ENCODE data around the gene RNF130.
"Not testable (repeated sequence)": the region's sequence is repeated elsewhere in the genome, so short reads cannot be mapped to it uniquely, and the experiment has no call there.

The RNF130 gene

DNA sequence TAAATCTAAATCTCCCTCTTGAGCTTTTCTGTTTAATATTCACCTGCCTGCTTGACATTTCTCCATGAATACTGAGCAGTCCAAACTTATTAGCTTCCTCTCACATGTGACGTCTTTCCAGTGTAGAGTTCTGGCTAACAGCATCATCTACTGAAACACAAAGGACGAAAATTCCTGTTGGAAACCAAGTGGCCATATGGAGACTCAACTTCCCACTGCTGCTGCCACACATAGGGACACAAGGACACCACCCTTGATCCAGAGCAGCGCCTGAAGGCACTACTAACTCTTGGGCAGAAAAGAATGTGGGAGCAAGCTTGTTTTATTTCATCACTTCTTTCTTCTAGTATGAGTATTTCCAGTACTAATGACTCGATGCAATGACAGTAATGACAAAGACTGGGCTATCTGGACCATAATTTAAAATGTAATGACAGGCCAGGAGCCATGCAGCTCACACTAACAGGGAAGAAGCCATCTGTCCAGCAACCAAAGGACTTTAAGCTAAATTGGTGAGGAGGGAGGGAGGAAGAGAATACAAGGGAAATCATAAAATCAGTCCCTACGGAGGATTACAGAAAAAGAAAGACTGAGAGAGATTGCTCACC, 19.2 kb downstream of the RNF130 start:
- no peak for DNase-seq

DNA sequence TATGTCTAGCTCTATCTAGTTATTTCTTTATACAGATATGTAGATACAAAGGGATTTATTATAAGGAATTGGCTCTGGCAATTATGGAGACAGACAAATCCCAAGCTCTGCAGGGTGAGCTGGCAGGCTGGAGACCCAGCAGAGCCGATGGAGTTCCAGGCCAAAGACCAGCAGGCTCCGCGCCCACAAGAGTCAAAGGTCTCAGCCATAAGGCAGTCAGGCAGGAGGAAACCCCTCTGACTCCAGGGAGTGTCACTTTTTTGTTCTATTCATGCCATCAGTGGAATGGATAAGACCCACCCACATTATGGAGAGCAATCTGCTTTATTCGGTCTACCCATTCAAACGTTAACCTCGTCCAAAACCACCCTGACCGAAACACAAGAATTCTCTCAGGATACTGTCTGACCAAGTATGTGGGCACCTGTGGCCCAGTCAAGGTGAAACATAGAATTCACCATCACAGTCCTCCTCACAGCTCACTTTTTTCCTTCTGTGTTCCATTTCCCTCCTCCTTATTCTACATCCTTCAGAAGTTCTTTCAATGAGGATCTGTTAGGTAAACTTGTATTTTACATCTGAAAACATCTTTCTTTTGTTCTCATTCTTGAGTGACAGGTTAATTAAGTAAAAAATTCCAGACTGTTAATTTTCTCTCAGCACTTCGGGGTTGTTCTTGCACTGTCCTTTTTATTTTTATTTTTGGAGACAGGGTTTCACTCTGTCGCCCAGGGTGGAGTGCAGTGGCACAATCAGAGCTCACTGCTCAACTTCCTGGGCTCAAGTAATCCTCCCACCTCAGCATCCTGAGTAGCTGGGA, 21.2 kb downstream of the RNF130 start:
- no peak for DNase-seq

DNA sequence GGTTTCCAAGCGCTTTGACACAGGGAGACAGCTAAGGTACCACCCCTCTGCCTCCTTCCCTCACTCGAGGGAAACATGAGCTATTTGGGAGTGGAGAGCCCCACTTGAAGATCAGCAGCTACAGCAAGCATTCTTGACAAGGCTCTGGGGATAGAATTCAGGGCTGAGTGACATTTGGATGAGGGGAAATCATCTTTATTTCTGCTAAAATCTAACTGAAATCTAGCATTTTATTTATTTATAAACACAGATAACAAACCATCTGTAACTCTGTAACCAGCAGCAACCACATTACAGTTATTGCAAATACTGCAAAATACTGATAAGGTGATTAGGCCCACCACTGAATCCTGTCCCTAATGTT, 22.4 kb downstream of the RNF130 start:
- DNase-seq, result no peak

DNA sequence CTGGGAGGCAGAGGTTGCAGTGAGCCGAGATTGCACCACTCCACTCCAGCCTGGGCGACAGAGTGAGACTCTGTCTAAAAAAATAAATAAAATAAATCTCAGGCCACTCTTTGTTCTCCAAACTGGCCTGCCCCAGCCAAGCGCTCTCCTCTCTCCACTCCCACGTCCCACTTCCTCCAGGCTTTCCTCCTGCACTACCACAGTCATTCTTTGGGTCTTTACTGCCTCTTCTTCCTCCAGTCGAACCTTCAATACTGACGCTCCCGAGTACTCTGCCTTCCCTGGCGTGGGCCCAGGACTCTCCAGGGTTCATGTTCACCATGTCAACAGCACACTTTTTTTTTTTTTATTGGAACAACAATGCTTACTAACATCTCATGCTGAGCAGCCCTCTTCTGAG, 23.9 kb downstream of the RNF130 start:
- DNase-seq, result no peak

DNA sequence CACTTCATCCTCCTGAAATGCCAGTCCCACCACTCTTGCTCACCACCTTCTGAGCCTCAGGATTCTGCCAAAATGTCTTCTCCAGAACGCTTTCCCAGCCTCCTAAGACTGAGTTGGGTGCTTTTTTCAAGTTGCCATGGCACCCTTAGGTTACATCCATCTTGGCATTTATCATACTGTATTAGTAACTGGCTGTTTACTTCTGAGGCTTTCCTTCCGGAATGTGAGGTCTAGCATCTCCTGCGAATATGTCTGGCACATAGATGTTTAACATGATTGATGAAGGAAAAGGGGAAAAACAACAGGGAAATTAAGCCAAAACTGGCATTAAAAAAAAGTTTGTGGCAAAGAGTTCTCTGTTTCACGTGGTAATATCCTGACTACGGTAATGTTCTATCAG, 24.9 kb downstream of the RNF130 start:
- no peak for DNase-seq

DNA sequence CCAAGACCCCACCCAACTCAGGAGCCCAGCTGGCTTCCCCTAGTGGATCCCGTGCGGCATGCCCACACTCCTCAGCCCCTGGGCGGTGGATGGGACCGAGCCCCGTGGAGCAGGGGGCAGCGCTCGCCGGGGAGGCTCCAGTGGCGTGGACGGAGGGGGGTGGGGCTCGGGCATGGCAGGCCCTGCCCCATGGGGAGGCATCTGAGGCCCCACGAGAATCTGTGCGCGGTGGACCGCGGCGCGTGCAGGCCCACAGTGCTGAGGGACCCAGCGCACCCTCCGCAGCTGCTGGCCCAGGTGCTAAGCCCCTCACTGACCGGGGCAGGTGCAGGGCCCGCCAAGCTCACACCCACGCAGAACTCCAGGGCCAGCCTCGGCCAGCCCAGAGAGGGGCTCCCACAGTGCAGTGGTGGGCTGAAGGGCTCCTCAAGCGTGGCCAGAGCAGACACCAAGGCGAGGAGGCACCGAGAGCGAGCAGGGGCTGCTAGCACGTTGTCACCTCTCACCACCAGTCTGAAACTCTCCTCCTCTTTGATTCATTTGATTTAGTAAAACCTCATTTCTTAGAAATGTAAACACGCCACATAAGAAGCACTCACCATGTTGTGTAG, 25.6 kb downstream of the RNF130 start:
- no peak for DNase-seq

DNA sequence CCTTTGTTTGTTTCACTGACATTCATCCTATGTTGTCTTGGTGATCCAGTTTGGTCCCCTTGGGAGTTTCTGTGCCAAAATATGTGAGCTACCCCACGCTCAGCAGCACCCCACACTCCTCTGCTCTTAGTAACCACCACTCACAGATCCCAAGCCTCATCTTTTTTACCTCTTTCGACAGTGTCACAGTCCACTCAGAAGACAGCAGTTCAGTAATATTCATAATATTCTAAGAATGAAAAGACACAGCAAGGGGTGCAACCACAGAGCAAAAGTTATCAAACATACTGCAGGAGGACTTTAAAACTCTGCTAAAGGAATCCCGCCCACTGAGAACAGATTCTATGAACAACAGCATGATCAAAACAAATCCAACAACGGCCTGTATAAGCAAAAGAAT, 28.2 kb downstream of the RNF130 start:
- no peak for DNase-seq

DNA sequence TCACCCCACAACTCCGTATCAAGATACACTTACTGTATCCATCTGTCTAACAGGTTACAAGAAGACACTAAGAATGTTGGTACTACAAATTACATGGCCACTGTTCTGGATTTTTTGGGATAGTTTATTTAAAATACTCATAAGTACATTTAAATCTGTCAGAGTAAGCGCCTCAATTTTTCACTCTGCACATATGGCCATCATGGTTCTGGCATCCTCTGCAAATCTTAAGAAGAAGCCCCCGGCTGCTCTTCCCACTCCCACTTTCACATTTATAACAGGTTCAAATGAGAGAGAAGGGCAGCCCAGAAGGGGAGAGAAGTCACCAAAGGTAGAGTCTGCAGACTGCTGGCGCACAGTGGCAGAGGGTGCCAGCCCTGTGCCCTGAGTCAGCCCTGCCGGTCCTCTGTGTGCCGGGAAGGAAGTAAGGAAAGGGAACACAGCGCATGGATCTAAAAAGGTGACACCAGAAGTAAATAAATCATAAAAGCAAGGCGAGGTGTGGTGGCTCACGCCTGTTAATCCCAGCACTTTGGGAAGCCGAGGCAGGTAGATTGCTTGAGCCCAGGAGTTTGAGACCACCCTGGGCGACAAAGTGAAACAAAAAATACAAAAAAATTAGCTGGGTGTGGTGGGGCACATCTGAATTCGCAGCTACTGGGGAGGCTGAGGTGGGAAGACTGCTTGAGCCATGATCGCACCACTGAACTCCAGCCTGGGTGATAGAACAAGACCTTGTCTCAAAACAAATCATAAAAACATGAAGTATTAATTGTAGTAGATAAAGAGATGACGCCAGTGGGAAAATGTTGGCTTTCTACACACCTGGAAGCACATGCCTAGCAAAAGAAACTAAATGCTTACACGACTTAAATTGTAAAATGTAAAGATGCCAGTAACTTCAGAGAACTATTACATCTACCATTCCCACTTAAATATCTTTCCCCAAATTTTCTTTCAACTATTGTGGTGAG, 30.0 kb downstream of the RNF130 start:
- no peak for DNase-seq

DNA sequence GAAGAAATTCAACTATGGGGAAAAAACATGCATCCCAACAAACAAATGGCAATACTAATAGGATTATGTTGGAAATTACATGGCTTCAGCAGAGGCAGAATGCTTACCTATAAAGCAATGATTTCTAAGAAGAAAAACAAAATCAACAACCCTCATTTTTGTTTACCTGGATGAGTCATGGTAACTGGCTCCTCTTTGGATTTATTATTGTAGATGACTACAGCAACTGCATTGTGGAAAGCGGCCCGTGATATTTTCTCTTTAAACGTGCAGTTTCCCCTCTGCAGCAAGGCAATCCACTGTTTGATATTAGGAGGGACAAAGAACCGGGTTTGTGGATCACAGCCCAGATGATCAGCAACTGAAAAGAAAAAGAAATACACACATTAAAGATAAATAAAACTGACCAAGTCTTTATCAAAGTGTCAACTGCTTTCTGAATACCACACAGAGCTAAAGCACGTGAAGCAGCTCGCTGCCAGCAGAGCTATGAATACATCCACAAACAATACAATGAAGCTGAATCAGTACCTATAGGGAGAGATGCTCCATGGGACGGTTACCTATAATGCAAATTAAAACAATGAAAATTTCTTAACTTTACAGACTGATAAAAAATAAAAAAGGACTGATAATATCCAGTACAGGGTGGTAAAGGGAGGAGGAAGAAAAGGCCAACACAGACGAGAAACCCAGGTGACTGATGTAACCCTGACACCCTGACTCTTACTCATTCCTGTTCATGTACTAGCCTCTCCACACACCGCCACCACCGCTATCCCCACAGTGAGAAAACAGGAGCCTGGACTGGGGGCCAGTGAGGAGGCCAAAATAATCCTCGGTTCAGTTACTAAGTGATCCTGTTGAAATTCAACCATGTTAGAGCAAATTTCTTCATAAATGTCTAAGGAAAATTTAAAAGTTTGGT, 31.0 kb downstream of the RNF130 start:
- no peak for DNase-seq

DNA sequence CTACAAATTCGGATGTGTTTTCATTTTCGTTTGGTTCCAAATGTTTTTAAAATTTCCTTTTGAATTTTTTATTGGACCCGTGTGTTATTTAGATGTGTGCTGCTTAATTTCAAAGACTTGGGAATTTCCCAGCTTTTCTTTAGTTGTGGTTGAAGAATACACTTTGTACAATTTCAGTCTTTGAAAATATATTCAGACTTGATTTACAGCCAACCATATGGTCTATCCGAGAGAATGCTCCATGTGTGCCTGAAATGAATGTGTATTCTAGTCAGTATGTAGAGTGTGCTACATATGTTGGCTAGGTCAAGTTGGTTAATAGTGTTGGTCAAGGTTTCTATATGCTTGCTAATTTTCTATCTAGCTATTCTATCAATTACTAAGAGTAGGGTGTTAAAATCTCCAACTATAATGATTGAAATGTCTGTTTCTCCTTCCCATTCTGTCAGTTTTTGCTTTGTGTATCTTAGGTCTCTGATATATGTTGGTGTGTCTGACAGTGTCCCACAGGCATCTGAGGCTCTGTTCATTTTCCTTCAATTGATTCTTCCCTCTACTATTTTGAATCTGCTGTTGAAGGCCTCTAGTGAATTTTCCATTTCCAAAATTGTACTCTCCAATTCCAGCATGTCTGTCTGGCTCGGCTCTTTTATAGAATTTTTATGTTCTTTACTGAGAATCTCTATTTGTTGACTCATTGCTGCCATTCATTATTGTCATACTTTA, 36.2 kb downstream of the RNF130 start:
- no peak for DNase-seq

DNA sequence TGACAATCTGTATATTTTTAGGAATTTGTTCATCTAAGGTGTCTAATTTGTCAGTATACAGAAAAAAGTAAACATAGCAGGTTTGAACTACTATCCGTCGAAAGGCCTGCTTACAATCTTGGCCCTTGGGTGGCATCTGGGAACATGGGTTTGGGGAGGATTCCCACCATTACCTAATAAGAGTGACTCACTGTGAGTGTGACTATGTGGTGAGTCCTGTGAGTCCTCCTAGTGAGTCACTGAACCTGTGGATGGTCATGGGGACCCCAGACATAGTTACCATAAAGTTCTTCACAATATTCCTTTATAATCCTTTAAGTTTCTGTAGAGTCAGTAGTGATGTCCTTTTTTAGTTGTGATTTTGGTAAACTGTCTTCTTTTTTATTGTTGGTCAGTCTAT, 37.0 kb downstream of the RNF130 start:
- no peak for DNase-seq

DNA sequence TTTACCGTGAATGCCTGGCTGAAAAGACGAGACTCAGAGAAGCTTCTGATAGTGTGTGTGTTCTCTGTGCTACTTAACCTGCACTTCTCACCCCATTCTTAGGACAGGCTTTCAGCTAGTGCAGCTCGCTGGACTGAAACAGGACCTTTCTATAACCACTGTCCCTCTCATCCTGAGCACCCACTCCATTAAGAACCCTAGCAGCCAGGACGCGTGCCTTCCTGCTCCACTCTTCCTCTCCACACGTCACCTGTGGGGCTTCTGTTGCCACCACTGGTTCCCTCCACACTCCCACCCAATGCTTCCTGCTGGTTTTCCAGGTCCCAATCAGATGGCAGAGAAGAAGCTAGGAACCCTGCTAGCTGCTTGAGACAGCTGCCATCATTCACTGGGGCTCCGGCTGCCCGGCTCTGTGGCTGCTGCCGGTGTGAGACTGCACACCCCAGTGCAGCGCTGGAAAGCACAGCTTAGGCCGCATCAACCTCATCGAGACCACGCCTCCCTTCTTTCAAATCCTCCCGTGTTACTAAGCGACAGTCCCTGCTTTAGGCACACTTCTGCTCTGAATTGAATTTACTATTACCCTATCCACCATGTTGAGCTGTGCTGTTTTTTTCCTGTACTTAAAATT, 44.0 kb downstream of the RNF130 start:
- DNase-seq, result no peak

DNA sequence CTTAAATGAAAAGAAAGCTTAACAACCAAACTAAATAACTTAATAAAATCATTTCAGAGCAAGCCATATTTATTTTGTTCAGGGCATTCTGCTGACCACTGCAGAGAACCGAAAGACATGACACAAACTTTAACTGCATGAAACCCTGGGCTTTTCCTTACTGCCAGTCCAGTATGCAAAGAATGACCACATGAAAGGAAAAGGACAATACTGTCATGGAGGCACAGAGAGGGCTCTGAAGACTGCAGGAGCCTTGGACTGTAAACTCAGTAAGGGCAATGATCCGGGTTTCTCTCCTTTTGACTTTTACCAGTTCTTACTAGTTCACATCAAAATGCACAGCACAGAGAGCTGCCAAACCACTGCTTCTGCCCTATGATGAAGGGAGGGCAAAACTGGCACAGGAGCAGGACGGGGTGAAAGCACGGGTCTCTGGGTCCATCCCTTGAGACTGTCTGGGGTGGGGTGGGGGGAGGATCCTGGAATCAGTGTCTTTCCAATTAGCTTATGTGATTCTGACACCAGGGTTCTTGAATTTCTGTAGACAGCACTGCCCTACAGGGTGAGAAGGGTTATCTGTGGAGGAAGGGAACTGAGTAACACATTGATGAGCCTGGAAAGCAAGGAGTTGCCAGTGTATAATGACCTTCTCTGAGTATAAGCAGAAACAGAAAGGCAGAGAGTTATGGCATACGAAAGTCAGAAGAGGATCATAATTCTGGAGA, 44.7 kb downstream of the RNF130 start:
- DNase-seq, result no peak

DNA sequence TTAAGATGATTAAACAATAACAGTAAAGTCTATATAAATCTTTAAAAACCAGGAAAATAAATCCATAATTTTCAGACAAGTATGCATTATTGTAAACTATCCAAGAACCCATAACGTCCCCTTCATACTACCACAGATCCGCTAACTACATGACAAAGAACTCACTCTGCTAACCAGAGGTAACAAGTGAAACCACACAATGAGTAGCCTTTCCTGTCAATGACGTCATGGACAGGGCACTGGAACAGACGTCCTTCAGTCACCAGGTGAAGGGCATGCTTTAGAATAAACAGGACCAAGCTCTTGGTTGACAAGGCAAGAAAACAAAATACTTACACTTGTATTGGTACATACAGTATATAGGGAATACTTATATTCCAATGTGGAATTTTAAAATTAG, 45.2 kb downstream of the RNF130 start:
- no peak for DNase-seq

DNA sequence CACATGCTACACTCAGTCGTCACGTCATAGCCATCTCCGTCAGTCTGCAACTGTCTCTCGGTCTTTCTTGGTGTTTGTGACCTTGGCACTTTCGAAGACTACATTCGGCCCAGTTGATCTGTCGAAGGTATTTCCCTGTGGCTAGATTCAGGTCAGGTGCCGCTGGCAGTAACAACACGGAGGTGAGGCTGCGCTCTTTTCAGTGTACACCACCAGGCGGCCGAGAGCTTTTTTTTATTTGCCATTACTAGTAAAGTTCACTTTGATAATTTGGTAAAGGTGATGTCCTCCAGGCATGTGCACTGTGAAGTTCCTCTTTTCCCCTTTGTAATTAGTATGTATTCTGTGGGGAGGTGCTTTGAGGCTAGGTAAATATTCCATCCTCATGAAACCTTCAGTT, 49.7 kb downstream of the RNF130 start:
- DNase-seq, result no peak

DNA sequence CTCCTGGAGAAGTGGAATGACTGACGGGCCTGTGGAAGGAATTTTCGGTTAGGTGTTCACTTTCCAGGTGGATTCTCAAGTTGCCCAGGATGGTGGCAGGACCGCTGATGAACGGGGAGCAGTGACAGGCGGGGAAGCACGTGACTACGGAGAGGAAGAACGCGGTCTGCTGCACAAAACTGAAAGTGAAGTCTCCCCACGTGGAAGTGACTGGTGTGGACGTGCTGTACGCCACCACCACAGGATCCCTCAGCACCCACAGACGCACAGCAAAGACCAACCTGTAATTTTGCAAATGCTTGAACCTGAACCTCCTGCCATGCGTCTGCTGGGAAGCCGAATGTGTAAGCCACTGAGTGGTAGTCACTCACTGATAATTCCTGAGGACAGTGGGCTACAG, 51.4 kb downstream of the RNF130 start:
- no peak for DNase-seq

DNA sequence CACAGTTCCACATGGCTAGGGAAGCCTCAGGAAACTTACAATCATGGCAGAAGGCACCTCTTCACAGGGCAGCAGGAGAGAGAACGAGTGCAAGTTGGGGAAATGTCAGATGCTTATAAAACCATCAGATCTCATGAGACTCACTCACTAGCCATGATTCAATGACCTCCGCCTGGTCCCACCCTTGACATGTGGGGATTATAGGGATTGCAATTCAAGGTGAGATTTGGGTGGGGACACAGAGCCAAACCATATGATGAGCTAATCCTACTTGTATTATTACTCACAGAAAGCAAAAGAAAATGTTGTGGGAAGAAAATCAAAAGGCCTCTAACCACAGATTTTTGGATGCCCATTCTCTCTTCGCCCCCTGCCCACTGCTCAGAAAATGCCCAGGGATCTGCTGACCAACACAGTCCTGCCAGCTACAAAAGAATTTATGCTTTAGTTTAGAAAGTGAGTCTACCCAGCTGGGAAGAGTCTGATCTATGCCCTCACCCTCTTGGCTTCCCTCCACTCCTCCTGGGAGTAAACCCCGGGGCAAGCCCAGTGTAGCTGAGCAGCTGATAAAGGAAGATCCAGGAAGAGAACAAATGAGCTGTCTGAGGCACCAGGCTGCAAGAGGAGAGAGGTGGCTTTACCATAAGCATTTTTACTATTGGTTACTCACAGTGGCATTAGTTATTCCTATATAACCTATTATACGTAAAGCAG, 53.1 kb downstream of the RNF130 start:
- DNase-seq, result no peak

DNA sequence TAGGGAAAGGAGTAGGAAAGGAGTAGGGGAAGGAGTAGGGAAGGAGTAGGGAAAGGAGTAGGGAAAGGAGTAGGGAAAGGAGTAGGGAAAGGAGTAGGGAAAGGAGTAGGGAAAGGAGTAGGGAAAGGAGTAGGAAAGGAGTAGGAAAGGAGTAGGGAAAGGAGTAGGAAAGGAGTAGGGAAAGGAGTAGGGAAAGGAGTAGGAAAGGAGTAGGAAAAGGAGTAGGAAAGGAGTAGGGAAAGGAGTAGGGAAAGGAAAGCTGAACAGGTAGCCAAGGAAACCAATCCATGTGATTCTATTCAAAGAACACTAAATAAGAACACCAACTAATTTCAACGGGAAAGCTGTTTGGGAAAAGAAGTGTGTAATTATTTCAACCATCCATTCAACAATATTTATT, 56.0 kb downstream of the RNF130 start:
- not testable (repeated sequence) for DNase-seq

DNA sequence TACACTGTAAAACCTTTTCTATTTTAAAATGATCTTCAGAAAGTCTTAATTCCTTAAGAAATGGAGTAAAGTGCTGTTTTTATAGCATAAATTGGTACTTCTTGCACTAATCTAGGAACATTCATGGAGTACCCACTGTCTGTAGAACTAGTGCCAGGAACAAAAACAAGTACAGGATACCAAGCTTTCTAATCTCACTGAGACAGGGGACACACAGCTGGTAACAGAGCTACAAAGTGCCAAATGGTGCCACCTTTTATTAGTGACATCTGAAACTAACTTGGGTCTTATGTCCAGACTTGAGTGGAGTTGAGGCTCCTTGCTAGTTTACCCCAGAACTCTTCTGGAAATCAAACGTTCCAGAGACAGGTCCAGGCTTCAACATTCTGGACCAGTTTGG, 57.9 kb downstream of the RNF130 start:
- no peak for DNase-seq

DNA sequence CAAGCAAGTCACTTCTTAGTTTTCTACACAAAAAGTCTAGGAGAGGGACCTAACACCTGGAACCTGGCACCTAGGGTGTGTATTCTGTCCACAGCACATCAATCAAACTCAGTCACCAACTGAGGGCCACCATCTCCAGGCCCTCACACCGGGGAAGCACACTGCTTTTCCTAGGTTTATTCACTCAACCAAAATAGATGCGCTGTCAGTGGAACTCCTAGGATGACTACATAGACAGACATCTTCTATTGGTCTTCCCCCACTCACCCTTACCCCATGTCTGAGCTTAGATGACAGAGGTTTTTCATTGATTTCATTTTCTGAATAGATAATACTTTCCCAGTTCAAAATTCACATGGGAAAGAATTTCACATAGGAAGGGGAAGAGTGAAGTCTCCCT, 59.2 kb downstream of the RNF130 start:
- no peak for DNase-seq
